ENCODE data around the gene NPDC1. TPM values are rescaled to one million over a fixed set of nuclear protein-coding genes. Genes with fewer than 3 reads are reported as not detected.

NPDC1 gene
- total RNA-seq, 2 experiments from 2014 or later = 82.8 to 89.2 TPM

DNA sequence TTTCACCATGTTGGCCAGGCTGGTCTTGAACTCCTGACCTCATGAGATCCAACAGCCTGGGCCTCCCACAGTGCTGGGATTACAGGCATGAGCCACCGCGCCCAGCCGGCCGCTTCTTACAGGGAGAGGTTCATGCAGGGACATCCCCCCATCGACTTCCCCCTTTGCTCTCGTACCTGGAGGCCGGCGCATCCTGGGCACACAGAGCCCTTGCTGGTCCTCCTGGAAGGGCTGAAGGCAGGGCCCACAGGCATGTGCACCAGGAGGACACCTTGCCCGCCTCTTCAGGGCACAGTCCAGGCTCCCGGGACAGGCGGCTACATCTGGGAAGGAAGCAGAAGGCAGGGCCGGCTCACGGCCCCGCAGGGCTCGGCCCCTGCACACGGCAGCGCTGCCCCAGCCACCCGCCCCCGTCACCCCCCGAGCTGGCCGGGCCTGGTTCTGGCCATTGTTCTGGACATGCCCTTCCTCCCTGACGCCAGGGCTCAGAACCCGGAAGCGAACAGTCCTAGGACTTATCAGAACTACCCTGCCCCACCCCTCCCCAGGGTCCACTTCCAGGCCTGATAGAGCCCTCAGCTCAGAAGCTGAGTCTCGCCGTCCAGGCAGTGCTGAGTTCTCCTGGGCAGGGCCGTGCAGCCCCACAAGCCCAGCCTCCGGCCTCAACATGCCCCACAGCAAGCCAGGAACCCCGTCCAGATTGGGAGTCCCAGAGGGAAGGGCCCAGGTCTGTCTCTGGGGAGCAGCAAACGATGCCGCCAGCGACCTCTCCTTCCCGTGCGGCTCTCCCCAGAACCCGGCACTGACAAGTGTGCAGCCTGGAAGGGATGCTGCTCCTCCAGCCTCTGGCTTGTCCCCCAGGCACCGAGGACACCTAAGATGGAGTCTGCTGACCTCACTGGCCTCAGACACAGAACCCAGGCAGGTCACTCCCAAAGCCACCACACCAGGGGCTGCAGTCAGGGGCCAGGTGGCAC lies 2.9 kb downstream of the NPDC1 start:
- Mint-ChIP-seq H3K9me3 (no peaks in the 10 kb centered on the region), H3K27ac (no peak overlapping the region), H3K4me1 (peaks cover 23% of the 10 kb centered on the region), H3K27me3 (peaks cover 22% of the 10 kb centered on the region), H3K36me3 (ENCODE audit: low read depth) (no peaks in the 10 kb centered on the region), H3K4me3 (no peak overlapping the region)
- CTCF ChIA-PET = interaction anchor here (2.3 to 2.5 kb wide), 2 partner anchors 8 to 14 kb away, joined by 17 to 18 read pairs; partner anchors contain the start of gene ABCA2
- no peak for DNase-seq
- POLR2A ChIA-PET = interaction anchor here (2.2 kb wide), 1 partner anchor 9 kb away, joined by 12 read pairs; no protein-coding TSS in a partner anchor

DNA sequence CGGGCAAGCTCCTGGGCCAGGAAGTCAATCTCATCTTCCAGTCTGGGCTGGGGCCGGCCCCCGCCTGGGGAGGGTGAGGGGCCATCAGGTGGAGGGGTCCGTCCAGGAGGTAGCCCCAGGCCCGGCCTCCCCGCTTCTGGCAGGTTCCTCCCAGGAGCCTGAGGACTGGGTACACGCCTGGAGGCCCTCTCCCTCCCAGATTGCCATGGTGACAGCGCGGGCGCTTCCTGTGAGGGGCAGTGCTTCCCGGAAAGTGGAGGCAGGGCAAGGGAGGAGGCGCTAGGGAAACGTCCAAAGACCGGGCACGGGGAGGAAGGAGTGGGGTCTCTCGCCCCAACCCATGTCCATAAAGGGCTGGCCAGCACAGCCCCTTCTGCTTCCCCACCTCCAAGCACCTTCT lies 4.9 kb downstream of the NPDC1 start:
- Mint-ChIP-seq H3K27ac (no peak overlapping the region), H3K27me3 (peaks cover 6% of the 10 kb centered on the region), H3K36me3 (ENCODE audit: low read depth) (peaks cover 3% of the 10 kb centered on the region), H3K4me3 (no peak overlapping the region), H3K9me3 (no peaks in the 10 kb centered on the region), H3K4me1 (peaks cover 19% of the 10 kb centered on the region)
- ChIA-PET CTCF (no interaction called here), POLR2A (no interaction called here)
- DNase-seq = no peak

DNA sequence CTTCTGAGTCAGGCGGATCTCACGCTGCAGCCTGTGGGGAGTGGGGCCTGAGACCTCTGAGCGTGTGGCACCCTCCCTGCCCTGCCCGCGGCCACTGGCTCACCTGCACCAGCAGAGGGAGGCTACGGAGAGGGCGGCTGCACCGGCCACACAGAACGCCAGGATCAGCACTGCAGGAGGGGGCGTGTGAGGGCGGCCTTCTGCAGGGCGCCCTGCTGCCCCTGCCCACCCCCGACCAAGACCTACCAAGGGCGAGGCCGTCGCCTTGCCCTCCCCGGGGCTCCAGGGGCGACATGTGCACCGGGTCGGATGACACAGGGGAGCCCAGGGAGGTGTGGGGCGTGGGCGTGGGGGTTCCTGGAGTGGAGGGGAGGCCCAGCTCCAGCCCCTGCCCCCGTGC lies 5.4 kb downstream of the NPDC1 start:
- Mint-ChIP-seq H3K27ac (no peak overlapping the region), H3K36me3 (ENCODE audit: low read depth) (peaks cover 3% of the 10 kb centered on the region), H3K4me3 (no peak overlapping the region), H3K27me3 (peaks cover 6% of the 10 kb centered on the region), H3K9me3 (no peaks in the 10 kb centered on the region), H3K4me1 (peaks cover 19% of the 10 kb centered on the region)
- ChIA-PET POLR2A (no interaction called here), CTCF (no interaction called here)
- DNase-seq = no peak

DNA sequence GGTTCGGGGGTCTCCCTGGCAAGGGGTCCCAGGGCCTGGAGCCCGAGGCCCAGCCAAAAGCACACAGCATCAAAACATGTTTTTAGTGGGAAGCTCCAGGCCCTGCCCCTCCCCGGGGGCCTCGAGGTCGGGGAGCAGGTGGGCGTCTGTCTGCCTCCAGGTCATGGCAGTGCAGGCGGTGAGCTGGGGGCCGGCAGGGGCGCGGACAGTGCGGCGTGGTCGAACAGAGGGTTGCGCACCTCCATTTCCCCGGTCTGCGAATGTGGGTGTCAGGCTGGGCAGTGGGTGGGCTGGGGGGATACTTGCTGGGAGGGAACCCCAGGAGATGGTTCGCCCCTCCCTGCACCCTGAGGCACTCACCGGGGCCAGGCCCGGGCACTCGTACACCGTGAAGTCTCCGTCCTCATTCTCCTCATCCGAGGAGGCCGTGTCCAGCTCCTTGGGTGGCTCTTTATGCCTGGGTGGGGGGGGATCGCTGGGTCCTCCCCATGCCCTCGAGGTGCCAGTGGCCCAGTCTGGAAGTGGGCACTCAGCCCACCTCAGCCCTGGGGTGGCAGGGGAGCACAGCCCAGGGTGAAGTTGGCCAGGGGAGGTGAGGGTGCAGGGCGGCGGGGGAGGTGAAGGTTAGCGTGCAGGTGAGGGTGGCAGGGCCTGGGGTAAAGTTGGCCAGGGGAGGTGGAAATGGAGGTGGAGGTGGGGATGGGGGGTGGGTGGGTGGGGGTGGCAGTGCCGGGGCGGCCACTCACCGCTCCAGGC lies 6.2 kb downstream of the NPDC1 start:
- DNase-seq = no peak
- ChIA-PET CTCF (interaction anchor here (3.1 kb wide), 1 partner anchor 11 kb away, joined by 12 read pairs; no protein-coding TSS in a partner anchor), POLR2A (no interaction called here)

DNA sequence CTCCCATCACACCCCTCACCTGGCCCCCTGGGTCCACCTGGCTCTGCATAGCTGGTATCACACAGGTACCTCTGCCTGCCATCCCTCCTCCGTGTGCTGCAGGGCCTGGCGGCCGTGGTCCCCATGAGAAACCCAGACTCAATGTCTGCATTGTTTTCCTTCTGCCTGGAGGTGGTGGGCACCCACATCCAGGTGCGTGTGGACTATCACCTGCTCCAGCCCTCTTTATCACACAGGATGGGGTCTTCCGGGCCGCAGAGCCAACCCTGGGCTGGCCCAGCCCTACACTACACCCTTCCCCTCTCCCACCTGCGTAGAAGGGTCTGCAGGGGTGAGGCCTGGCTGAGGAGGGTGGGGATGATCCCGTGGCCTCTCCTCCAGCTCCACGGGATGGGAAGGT lies 7.1 kb downstream of the NPDC1 start:
- POLR2A ChIA-PET = interaction anchor here (1.2 kb wide), 1 partner anchor 29 kb away, joined by 5 read pairs; no protein-coding TSS in a partner anchor
- Mint-ChIP-seq H3K36me3 (ENCODE audit: low read depth) (peaks cover 3% of the 10 kb centered on the region), H3K9me3 (no peaks in the 10 kb centered on the region), H3K4me3 (no peak overlapping the region), H3K4me1 (peaks cover 20% of the 10 kb centered on the region), H3K27me3 (no peaks in the 10 kb centered on the region), H3K27ac (no peak overlapping the region)
- CTCF ChIA-PET = interaction anchor here (3.1 kb wide), 1 partner anchor 10 kb away, joined by 12 read pairs; no protein-coding TSS in a partner anchor
- no peak for DNase-seq

More for the DNA sequence above, 6.2 kb downstream of the NPDC1 start:
- Mint-ChIP-seq H3K36me3 (ENCODE audit: low read depth) (peaks cover 3% of the 10 kb centered on the region), H3K4me3 (no peak overlapping the region), H3K27me3 (peaks cover 2% of the 10 kb centered on the region), H3K4me1 (peaks cover 23% of the 10 kb centered on the region), H3K27ac (no peak overlapping the region), H3K9me3 (no peaks in the 10 kb centered on the region)

DNA sequence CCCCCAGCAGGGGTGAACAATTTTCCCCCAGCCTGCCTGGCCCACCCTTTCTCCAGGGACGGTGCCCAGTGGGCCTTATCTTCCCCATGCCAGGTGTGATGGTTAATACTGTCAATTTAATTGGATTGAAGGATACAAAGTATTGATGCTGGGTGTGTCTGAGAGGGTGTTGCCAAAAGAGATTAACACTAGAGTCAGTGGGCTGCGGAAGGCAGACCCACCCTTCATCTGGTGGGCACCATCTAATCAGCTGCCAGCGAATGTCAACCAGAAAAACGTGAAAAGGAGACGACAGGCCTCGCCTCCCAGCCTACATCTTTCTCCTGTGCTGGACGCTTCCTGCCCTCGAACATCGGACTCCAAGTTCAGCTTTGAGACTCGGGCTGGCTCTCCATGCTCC lies 8.5 kb downstream of the NPDC1 start:
- ChIA-PET POLR2A (interaction anchor here (0.9 to 1.3 kb wide), 3 partner anchors 9 to 44 kb away, joined by 3 to 5 read pairs (median 5); partner anchors contain the start of gene ABCA2), CTCF (interaction anchor here (1.2 to 9.9 kb wide), 4 partner anchors 8 to 151 kb away, joined by 3 to 149 read pairs (median 8); partner anchors contain the start of genes C8G, FBXW5 and TRAF2)
- Mint-ChIP-seq H3K27me3 (no peaks in the 10 kb centered on the region), H3K4me1 (peaks cover 30% of the 10 kb centered on the region), H3K4me3 (no peak overlapping the region), H3K36me3 (ENCODE audit: low read depth) (peaks cover 3% of the 10 kb centered on the region), H3K27ac (no peak overlapping the region), H3K9me3 (no peaks in the 10 kb centered on the region)
- no peak for DNase-seq

DNA sequence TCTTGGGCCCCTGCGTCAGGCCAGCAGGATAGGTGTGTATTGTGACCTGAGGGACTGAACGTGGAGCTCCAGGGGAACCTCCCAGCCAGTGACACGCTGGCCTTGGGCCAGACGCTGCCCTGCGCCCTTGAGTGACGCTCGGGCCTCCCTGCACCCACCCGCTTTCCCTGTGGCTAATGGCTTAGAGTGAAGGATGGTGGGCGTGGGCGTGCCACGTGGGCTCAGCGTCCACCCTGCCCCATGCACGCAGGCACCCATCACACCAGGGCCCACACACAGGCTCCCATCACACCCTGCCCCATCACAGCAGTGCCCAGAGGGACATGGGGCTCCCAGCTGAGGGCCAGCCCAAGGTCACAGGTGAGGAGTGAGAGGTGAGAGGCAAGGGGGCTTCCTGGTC lies 8.9 kb downstream of the NPDC1 start:
- Mint-ChIP-seq H3K36me3 (ENCODE audit: low read depth) (peaks cover 3% of the 10 kb centered on the region), H3K27me3 (no peaks in the 10 kb centered on the region), H3K27ac (no peak overlapping the region), H3K4me3 (no peak overlapping the region), H3K4me1 (peaks cover 35% of the 10 kb centered on the region), H3K9me3 (no peaks in the 10 kb centered on the region)
- DNase-seq = no peak
- CTCF ChIA-PET = interaction anchor here (1.2 to 9.9 kb wide), 5 partner anchors 8 to 150 kb away, joined by 3 to 149 read pairs (median 12); partner anchors contain the start of genes C8G, FBXW5, NPDC1 and TRAF2
- POLR2A ChIA-PET = interaction anchor here (0.9 to 1.3 kb wide), 2 partner anchors 8 to 44 kb away, joined by 3 to 5 read pairs; partner anchors contain the start of gene ABCA2

DNA sequence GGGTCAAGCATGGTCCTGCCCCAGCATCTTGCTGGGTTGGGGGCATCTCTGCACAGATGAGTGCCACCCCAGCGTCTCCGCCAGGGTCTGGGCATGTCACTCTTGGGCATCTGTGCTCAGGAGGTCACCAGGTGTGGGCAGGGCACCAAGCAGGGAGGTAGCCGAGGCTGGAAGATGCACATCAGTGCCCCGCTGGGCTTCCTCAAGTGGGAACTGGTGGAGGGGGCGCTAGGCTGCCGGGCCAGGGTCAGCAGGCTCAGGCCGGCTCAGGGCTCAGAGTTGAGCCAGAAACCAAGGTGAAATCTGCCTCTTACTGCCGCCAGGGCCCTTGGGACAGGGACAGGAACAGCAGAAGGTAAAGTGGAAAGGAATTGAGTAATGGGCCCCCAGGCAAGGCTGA lies 10.0 kb downstream of the NPDC1 start:
- POLR2A ChIA-PET = interaction anchor here (0.8 to 2.9 kb wide), 13 partner anchors 11 to 309 kb away, joined by 3 to 13 read pairs (median 5); partner anchors contain the start of genes AJM1, NPDC1, PAXX and RABL6
- no peak overlapping the region for H3K27ac Mint-ChIP-seq

DNA sequence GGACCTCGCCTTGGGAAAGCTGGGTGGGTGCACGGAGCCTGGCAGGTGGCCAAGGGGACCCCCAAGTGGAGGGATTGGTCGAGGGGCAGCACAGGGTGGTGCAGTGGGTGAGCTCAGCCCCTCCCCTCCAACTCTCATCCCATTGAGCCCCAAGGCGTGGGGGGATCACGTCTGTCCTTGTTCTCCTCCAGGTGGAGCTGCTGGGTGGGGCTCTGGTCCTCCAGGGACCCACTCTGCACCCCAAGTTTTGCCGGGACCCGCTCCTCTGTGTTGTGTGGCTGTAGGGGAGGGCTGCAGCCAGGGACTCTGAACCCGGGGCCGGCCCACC lies 10.5 kb downstream of the NPDC1 start:
- DNase-seq = no peak
- ChIA-PET CTCF (interaction anchor here (0.7 to 9.9 kb wide), 51 partner anchors 9 to 309 kb away, joined by 3 to 149 read pairs (median 6); partner anchors contain the start of genes AJM1, C8G, CLIC3 and FBXW5), POLR2A (interaction anchor here (0.7 to 2.9 kb wide), 27 partner anchors 9 to 308 kb away, joined by 3 to 13 read pairs (median 5); partner anchors contain the start of genes AJM1, CLIC3, FBXW5 and NPDC1)
- Mint-ChIP-seq H3K4me3 (peak overlapping the region; percentile 64), H3K27ac (peak overlapping the region; percentile 98), H3K27me3 (no peaks in the 10 kb centered on the region), H3K4me1 (peaks cover 44% of the 10 kb centered on the region), H3K36me3 (ENCODE audit: low read depth) (peaks cover 8% of the 10 kb centered on the region), H3K9me3 (no peaks in the 10 kb centered on the region)

More for the DNA sequence above, 10.0 kb downstream of the NPDC1 start:
- H3K9me3 Mint-ChIP-seq = no peaks in the 10 kb centered on the region
- H3K27me3 Mint-ChIP-seq = no peaks in the 10 kb centered on the region
- H3K4me3 Mint-ChIP-seq = no peak overlapping the region
- CTCF ChIA-PET = interaction anchor here (0.7 to 9.9 kb wide), 38 partner anchors 8 to 307 kb away, joined by 3 to 149 read pairs (median 8); partner anchors contain the start of genes AJM1, C8G, CLIC3 and FBXW5
- peaks cover 4% of the 10 kb centered on the region for H3K36me3 Mint-ChIP-seq (ENCODE audit: low read depth)
- DNase-seq = no peak
- H3K4me1 Mint-ChIP-seq = peaks cover 39% of the 10 kb centered on the region

DNA sequence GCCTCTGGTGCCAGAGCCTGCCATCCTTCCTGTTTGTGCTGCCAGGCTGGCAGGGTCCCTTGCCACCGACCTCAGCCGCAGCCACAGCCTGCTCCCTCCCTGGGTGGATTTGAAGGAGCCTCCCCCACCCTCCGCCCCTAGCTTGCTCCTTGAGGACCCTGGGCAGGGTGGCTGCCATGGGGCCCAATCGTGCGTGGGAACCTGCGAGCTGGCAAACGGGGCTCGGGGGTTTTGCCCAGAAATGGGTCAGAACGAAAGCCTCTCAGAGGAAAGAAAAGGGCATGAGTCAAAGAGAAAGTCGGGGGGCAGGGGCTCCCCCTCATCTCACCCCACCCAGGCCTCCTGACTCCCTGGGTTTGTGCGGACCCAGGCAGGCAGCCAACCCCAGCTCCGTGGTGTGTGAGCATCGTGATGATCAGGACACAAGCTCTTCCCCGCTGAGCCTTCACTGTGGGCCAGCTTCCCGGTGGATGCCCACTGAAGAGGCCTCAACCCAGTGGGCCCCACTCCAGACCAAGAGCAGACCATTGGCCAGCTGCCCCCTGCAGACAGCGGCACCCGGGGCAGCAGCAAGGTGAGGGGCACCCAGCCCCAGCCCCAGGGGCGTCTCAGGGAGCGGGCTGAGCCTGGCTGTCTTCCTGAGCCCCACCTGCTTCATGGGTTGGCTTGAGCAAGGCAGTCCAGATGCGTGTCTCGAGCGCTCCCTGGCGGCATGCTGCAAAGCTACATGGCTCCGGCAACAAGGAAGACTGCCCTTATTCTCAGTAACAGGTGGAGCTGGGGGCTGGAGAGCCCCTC lies 11.1 kb downstream of the NPDC1 start:
- peak; percentile 90 for DNase-seq
- Mint-ChIP-seq H3K4me1 (peaks cover 50% of the 10 kb centered on the region), H3K27me3 (no peaks in the 10 kb centered on the region), H3K4me3 (peak overlapping the region; percentile 64), H3K9me3 (no peaks in the 10 kb centered on the region), H3K27ac (peak overlapping the region; percentile 98), H3K36me3 (ENCODE audit: low read depth) (peaks cover 8% of the 10 kb centered on the region)
- POLR2A ChIA-PET = interaction anchor here (0.7 to 2.9 kb wide), 31 partner anchors 9 to 308 kb away, joined by 3 to 13 read pairs (median 5); partner anchors contain the start of genes AJM1, CLIC3, FBXW5 and NPDC1
- CTCF ChIA-PET = interaction anchor here (0.6 to 9.9 kb wide), 56 partner anchors 9 to 308 kb away, joined by 3 to 149 read pairs (median 5); partner anchors contain the start of genes AJM1, C8G, CLIC3 and FBXW5

DNA sequence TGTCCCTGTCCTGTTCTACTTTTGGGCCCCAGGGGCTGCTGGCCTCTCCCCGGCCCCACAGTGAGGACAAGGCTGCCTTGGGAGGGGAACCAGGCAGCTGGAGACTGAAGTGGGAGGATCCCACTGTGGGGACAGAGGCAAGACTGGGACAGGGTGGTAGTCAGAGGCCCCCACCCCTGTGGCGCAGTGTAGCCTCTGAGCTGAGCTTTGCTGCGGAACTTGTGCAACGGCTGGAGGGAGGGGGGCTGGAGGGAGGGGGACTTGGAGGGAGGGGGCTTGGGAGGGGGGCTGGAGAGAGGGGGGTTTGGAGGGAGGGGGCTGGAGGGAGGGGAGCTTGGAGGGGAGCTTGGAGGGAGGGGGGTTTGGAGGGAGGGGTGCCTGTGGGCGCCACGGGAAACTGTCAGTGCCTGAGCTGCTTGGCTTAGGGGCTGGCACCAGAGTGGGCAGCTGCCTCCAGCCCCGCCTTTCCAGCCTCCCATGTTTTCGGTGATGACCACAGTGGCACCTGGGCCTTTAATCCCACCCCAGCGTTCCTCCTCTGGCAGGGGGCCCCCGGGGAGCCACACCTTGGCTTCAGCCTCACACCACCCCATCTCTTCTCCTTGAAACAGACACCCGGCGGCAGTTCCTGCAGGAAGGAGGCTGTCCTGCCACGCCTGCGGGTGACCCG lies 11.8 kb downstream of the NPDC1 start:
- POLR2A ChIA-PET = interaction anchor here (0.7 to 2.9 kb wide), 24 partner anchors 9 to 247 kb away, joined by 3 to 13 read pairs (median 5); partner anchors contain the start of genes AJM1, CLIC3, FBXW5 and NPDC1
- Mint-ChIP-seq H3K4me3 (peak overlapping the region; percentile 64), H3K27me3 (no peaks in the 10 kb centered on the region), H3K36me3 (ENCODE audit: low read depth) (peaks cover 8% of the 10 kb centered on the region), H3K4me1 (peaks cover 57% of the 10 kb centered on the region), H3K9me3 (no peaks in the 10 kb centered on the region), H3K27ac (peak overlapping the region; percentile 98)
- no peak for DNase-seq
- CTCF ChIA-PET = interaction anchor here (0.6 to 9.9 kb wide), 42 partner anchors 9 to 307 kb away, joined by 3 to 149 read pairs (median 8); partner anchors contain the start of genes AJM1, C8G, CLIC3 and FBXW5

Data from activated CD4-positive, alpha-beta memory T cell treated with anti-CD3 and anti-CD28 coated beads, Interleukin-2, amount 10 ng/mL, durations not matched to agents 7 days and 5 days (primary cell).